GM10266 (cell line): ENCODE measurements around the gene SLC25A34.

Experiments
- DNase-seq: peaks from one replicate; pipeline ENCODE4 v3.0.0; 2012; ENCODE audit errors: extremely low spot score
- CTCF ChIP-seq: IDR thresholded peaks from 2 replicates; pipeline ENCODE4 v1.5.1; 2012; ENCODE audit warnings: mild to moderate bottlenecking, low read depth; ENCODE audit not compliant: control insufficient read depth, insufficient read depth; ENCODE audit errors: missing control alignments

SLC25A34 gene

GRCh38 chr1:15785683-15786082 lies 49.6 kb downstream of the SLC25A34 start:
- no peak for DNase-seq
- no peak for TF ChIP-seq CTCF

DNA sequence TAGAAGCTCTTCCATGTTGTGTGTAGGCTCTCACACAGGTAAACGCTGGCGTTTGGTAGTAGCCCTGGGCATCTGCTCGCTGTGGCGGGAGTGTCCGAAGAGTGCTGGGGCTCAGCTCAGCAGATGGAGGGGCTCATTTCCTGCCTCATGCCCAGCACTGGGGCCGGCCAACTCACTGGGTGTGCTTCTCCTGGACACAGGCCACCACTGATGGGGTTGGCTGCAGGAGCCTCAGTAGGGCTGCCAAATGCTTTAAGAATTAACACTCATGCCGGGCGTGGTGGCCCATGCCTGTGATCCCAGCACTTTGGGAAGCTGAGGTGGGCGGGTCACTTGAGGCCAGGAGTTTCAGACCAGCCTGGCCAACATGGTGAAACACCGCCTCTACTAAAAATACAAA lies 50.5 kb downstream of the SLC25A34 start:
- no peak for DNase-seq

GRCh38 chr1:15788624-15789301 lies 52.7 kb downstream of the SLC25A34 start:
- no peak for DNase-seq
- TF ChIP-seq CTCF: no peak

More for the DNA sequence above, 50.5 kb downstream of the SLC25A34 start:
- no peak for TF ChIP-seq CTCF
